Activated CD8-positive, alpha-beta memory T cell treated with anti-CD3 and anti-CD28 coated beads, Interleukin-2, amount 50 U/mL, for 1 hour (primary cell): Measurements from ENCODE around the gene SLC38A10.

Experiments
- DNase-seq: peaks from one replicate; pipeline ENCODE4 v3.0.0-alpha.2; 2020; ENCODE audit errors: extremely low read depth

The SLC38A10 gene

GRCh38 chr17:81241648-81242420 is 53.3 kb downstream of the SLC38A10 start:
- DNase-seq: no peak

- DNase-seq: no peak
Measured at GRCh38 chr17:81241203-81241602, 53.9 kb downstream of the SLC38A10 start.

- DNase-seq: no peak
Measured at GRCh38 chr17:81240761-81241160, 54.3 kb downstream of the SLC38A10 start.

- DNase-seq: no peak
Measured at GRCh38 chr17:81239714-81240555, 55.2 kb downstream of the SLC38A10 start.

GRCh38 chr17:81238815-81239713 is 56.0 kb downstream of the SLC38A10 start, which contains the start of the genes NDUFAF8 and TEPSIN:
Gene NDUFAF8, plus strand, starts transcription at chr17:81239318. Its CDS starts 46 bp downstream, at chr17:81239364.
Gene TEPSIN, minus strand, starts transcription at chr17:81239055. Its CDS starts 22 bp downstream, at chr17:81239033.
- peak; percentile 86 for DNase-seq

GRCh38 chr17:81238490-81238814 is 56.7 kb downstream of the SLC38A10 start:
- DNase-seq: no peak

GRCh38 chr17:81237591-81238489 is 57.3 kb downstream of the SLC38A10 start:
- no peak for DNase-seq

- DNase-seq: no peak
Measured at GRCh38 chr17:81236784-81237183, 58.3 kb downstream of the SLC38A10 start.

- DNase-seq: no peak
Measured at GRCh38 chr17:81235822-81236740, 59.0 kb downstream of the SLC38A10 start.

- DNase-seq: no peak
Measured at GRCh38 chr17:81234940-81235821, 59.9 kb downstream of the SLC38A10 start.

GRCh38 chr17:81234506-81234855 is 60.6 kb downstream of the SLC38A10 start:
- DNase-seq: no peak

- DNase-seq: no peak
Measured at GRCh38 chr17:81233811-81234505, 61.1 kb downstream of the SLC38A10 start.

- DNase-seq: no peak
Measured at GRCh38 chr17:81233316-81233715, 61.8 kb downstream of the SLC38A10 start.

- no peak for DNase-seq
Measured at GRCh38 chr17:81232616-81233241, 62.4 kb downstream of the SLC38A10 start.

GRCh38 chr17:81231766-81232581 is 63.1 kb downstream of the SLC38A10 start:
- DNase-seq: no peak

GRCh38 chr17:81231121-81231645 is 63.9 kb downstream of the SLC38A10 start:
- no peak for DNase-seq
